Activated effector memory CD4-positive, alpha-beta T cell treated with Interleukin-2 at 50 U/mL for 16 hours (primary cell): ENCODE results near the gene ASCL3.
"Not testable (repeated sequence)": the region's sequence is repeated elsewhere in the genome, so short reads cannot be mapped to it uniquely, and the experiment has no call there.

Source experiments
- DNase-seq: peaks from one replicate; pipeline ENCODE4 v3.0.0-alpha.2; 2020

ASCL3 gene

DNA sequence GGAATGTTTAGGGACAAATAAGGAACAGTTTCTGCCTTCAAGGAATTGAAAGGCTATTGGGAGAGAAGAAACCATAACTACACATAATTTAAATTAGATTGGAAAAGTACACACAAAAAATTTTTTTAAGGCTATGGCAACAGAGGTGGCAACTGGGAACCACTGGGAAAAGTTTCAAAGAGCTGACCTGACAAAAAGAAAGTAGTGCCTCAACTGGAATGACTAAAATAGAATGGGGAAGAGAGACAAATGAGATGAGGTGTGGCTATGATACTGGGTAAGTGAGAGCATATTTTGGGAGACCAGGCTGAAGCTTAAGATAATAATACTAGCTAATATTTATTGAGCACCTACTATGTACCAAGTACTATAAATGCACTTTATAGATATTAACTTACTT, 34.7 kb downstream of the ASCL3 start:
- no peak for DNase-seq

DNA sequence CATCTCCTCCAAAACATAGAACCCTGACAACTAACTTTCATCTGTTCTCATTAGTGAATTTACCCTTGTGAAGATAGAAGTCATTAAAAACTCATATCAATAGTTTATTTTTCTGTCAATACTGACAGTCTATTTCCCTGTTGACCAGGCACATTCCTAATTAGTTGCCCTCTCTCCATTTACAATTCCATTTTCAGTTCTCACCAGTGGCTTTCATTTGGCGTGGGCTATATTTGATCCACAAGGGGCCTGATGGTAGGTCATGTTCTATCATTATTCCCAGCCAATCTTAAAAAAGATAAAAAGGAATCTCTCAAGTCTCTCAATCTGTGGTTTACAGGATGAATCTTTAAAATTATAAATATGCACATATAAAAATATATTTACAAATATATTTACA, 35.7 kb downstream of the ASCL3 start:
- no peak for DNase-seq

DNA sequence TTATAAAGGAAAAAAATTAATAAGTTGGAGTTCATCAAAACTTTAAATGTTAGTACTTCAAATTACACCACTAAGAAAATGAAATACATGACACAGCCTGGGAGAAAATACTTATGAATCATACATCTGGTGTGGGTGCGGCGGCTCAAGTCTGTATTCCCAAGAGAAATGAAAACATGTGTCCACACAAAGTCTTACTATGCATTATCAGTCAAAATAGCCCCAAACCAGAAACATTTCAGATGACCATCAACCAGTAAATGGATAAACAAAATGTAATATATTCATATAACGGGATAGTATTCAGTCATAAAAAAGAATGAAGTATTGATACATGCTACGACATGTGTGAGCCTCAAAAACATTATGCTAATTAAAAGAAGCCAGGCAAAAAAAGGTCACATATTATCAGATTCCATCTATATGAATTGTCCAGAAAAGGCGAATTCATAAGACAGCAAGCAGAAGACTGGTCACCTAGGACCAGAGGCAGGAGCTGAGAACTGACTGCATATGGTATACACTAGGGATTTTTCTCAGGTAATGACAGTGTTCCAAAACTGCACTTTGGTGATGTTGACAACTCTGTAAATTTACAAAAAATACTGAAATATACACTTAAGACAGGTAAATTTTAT, 37.2 kb downstream of the ASCL3 start:
- no peak for DNase-seq

DNA sequence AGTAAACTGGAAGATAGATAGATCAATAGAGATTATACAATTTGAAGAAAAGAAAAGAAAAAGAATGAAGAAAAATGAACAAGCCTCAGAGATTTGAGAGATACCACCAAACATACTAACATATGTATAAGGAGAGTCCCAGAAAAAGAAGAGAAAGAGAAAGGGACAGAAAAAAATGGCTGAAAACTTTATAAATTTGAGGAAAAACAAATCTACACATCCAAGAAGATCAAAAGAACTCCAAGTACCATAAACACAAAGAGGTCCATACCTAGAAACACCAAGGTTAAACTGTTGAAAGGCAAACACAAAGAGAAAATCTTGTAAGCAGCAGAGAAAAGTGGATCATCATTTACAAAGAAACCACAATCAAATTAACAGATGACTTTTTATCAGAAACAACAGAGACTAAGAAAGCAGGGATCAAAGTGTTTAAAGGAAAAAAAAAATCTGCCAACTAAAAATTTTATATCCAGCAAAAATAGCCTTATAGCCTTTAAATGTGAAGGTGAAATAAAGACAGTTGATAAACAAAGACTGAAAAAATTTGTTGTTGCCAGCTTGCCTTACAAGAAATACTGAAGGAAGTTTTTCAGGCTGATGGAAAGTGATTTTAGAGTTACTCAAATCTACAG, 43.6 kb downstream of the ASCL3 start:
- DNase-seq: no peak

DNA sequence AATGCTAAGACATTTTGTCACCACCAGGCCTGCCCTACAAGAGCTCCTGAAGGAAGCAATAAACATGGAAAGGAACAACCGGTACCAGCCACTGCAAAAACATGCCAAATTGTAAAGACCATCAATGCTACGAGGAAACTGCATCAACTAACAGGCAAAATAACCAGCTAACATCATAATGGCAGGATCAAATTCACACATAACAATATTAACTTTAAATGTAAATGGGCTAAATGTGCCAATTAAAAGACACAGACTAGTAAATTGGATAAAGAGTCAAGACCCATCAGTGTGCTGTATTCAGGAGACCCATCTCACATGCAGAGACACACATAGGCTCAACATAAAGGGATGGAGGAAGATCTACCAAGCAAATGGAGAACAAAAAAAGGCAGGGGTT, 51.6 kb downstream of the ASCL3 start:
- DNase-seq: not testable (repeated sequence)
